GM12875 (cell line): ENCODE data around the gene KRT80.

Experiments used
- H3K4me3 ChIP-seq: one replicate; pipeline ENCODE4 v1.5.1; 2011; ENCODE audit warnings: low read depth, low read length, control low read depth
- TF ChIP-seq, protein P1 (sequence below): IDR thresholded peaks from 2 replicates; pipeline ENCODE4 v1.5.1; 2011; ENCODE audit warnings: low read depth, mild to moderate bottlenecking, control low read depth, inconsistent platforms, low read length, moderate library complexity, borderline replicate concordance; ENCODE audit not compliant: insufficient read depth

The KRT80 gene

DNA sequence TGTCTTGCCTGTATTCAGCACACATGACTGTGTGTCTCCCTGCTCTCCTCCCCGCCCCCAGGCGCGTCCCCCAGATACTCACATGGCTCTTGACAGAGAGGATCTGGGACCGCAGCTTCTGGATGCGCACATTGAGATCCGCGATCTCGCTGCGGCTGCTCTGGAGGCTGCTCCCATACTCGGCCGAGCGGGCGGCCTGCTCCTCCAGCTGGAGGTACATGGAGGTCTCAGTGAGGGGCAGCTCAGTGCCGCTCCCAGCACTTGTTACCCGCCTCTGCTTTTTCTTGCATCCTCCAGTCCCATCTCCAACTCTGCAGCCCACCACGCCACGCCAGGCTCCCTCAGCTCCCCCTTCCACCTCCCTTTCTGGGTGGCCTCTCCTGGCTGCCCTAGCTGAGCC lies 18.9 kb downstream of the KRT80 start:
- no peak overlapping the region for H3K4me3 ChIP-seq
- TF ChIP-seq, protein P1, sequence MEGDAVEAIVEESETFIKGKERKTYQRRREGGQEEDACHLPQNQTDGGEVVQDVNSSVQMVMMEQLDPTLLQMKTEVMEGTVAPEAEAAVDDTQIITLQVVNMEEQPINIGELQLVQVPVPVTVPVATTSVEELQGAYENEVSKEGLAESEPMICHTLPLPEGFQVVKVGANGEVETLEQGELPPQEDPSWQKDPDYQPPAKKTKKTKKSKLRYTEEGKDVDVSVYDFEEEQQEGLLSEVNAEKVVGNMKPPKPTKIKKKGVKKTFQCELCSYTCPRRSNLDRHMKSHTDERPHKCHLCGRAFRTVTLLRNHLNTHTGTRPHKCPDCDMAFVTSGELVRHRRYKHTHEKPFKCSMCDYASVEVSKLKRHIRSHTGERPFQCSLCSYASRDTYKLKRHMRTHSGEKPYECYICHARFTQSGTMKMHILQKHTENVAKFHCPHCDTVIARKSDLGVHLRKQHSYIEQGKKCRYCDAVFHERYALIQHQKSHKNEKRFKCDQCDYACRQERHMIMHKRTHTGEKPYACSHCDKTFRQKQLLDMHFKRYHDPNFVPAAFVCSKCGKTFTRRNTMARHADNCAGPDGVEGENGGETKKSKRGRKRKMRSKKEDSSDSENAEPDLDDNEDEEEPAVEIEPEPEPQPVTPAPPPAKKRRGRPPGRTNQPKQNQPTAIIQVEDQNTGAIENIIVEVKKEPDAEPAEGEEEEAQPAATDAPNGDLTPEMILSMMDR, result no peak

DNA sequence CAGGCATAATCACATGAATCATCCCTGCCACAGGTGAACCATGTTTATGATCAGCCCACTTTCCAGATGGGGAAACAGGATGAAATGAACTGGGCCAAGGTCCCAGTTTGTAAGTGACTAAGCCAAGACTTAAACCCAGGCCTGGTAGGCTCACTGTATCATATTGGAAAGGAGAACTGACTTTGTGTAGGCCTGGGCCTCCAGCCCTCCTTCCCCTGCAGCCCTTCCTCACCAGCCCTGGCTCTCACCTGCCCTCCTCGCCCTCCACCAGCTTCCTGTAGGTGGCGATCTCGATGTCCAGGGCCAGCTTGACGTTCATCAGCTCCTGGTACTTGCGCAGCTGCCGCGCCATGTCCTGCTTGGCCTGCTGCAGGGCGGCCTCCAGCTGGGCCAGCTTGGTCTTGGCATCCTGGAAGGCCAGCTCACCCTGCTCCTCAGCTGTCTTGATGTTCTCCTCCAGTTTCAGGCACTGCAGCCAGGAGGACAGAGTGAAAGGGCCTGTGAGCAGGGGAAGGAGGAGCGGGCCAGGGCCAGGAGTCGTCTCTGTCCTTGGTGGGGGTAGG lies 19.8 kb downstream of the KRT80 start:
- H3K4me3 ChIP-seq, result no peak overlapping the region
- TF ChIP-seq, protein P1, result peak; percentile 45; the same call in 1 of the 2 replicates

DNA sequence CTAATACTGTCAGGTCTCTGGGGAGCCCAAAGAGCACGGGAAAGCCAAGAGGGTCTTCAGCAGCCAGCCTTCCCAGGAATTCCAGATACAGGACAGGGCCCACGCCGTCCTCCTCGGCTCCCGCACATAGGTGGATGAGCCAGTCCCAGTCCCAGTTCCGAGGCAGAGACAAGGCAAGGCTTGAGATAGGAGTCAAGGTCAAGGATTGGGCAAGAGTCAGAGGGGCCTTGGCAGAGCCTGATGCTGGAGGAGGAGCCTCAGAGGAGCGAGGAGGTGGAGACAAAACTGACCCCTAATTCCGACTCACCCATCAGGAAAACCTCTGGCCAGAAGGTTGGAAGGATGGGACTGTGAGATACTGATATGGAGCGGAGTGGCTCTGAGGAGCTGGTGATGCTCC lies 21.0 kb downstream of the KRT80 start:
- TF ChIP-seq, protein P1, result no peak
- no peak overlapping the region for H3K4me3 ChIP-seq

DNA sequence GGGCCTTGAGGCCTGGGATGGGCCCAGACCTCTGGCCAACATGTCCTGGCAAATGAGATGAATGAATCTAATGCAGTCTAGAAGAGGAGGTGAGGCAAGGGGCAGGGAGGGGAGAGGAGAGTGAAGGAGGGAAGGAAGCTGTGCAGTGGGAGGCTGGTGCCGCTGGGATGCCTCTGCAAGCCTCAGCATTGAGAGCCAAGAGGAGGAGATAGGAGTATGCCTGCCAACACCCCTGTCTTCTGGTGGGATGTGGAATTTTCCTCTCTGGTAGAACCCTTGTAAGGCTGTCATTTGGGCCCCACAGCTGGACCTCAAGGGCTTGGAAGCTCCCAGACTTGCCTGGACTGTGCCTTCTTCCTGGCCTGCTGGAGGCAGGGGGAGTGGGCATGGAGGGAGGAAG lies 21.9 kb downstream of the KRT80 start:
- TF ChIP-seq, protein P1, result no peak
- no peak overlapping the region for H3K4me3 ChIP-seq

DNA sequence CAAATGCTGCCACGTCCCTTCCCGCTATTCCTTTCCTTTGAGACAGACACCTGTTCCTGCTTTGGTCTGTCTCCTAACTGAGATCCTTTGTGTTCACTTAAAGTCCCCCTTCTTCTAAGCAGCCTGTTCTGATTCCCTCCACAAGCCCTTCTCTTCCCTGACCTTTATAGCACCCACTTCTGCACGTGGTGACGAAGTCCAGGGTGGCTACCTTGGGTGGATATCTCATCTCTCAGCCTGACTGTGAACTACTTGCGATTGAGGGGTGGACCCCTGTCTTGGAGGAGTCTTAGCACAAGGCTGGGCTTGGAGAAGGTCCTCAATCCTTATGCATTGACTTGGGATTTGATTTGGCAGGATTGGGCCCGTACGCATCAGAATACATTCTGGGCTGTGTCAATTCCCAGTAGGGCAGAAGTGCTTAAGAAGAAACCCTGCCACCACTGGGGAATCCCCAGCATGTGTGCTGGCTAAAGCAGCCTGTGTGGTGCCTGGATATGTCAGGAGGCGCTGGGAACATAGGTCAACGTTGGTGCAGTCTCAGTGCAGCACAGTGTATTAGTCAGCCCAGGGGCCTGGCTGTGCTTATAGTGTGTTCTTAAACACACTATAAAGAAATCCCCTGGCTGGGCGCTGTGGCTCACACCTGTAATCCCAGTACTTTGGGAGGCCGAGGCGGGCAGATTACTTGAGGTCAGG lies 23.6 kb downstream of the KRT80 start:
- no peak overlapping the region for H3K4me3 ChIP-seq
- TF ChIP-seq, protein P1, result no peak

DNA sequence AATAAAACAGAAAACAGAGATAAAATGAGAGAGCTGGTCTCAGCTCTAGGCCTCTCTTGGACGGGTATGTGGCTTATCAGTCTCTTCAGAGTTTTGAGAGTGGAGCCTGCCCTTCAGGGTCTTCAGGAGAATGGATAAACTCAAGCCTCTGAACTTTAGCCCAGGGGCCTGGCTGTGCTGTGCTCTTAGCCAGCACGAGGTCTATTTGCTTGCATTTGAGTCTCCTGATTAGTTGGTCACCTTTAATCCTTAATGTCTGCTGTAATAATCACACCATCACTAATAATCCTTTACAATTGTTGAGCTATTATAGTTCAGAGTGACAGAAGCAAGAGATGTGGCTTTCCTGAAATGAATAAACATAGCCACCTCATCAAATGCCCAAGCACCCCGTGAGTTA lies 24.3 kb downstream of the KRT80 start:
- TF ChIP-seq, protein P1, result no peak
- no peak overlapping the region for H3K4me3 ChIP-seq

DNA sequence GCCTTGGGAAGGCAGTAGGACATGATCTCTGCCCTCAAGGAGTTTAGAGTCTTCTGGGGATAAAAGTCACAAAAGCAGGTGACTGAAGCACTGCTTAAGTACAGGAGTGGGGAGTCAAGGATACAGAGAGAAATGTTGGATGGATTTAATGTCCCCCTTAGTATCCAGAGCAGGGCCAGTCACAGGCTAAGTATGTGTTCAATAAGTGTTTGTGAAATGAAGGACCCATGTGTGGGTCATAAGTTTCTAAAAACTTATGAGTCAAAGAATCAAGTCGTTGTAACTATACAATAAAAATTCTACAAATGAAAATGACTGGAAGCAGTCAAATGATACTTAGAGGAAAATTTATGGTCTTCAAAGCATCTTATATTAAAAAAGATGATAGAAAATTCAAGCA lies 25.1 kb downstream of the KRT80 start:
- H3K4me3 ChIP-seq, result no peak overlapping the region
- TF ChIP-seq, protein P1, result no peak
